HG03460 (cell line): ENCODE measurements around the gene GBGT1.

Experiments used
- ATAC-seq: cut with Tn5 transposase; IDR thresholded peaks from one replicate; pipeline ENCODE4 v1.9.1; 2021; ENCODE audit not compliant: unreplicated experiment

GBGT1 gene

DNA sequence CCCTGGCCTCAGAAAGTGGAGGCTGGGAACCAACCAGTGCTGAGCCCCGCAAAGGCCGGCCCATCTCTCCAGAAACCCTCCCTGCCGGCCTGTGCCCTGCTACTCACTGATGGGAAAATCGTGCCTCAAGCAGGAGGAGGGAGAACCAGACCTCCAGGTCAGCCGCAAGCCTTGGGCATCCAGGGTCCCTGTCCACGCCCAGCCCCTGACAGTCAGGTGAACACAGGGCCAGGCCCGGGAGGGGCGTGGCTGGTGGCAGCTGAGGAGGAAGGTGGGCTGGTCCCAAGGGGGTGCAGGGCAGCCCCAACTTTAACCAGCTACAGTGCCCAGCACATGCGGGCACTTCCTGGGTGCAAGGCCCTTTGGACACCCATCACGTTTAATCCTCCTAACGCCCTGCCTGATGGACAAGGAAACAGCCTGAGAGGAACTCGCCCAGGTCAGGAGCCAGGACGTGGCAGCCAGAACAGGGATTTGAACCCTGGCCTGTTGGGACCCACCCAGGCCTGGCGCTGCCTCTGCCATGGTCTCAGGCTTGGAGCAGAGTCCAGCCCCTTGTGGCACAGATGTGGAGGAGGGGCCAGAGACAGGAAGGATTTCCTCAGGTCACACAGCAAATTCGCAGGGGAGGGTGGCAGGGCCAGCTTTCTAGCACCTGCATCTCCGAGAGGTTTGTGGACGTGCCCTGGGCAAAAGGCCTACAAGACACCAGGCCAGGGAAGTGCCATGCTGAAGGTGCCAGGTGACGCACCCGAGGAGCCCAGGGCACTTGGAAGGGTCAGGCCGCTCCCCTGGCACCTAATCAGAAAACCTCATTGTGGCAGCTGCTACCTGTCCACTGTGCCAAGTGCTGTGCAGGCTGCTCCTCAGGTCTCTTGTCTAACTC, 47.1 kb downstream of the GBGT1 start:
- ATAC-seq, result no peak

GRCh38 chr9:133115604-133116345, 47.9 kb downstream of the GBGT1 start:
- peak; percentile 48 for ATAC-seq

DNA sequence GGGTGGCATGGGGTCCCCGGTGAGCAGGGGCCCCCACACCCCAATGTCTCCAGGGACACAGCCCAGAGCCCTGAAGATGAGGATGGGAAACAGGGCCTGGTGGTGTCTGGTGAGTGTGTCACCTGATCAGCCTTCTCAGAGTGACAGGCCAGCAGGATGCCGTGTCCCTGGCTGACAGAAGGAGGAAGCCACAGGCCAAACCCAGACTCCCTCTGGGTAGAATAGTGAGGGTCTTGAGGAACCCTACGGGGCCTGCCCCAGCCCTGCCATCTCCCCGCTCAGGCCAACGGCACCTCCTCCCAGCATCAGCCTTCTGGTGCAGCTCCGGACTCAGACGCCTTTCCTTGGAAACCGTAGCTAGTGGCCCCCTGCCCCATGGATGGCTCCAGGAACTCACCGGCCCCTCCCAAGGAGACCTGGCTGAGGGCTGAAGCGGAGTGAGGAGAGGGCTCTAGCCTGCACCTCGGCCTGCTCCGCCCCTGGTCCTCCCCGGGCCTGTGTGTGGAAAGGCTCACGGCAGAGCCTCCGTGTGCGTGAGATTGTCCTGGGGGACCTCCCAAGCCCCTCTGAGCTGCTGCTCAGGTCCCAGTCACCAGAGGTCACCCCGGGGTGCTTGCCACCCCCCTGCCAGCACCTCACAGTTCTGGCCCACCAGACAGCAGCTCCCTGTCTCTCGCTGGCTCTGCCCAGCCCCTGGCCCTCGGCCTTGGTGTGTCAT, 48.7 kb downstream of the GBGT1 start:
- peak; percentile 28 for ATAC-seq

- ATAC-seq, result peak; percentile 32
Observed at GRCh38 chr9:133113949-133114885, 49.5 kb downstream of the GBGT1 start.

- ATAC-seq, result no peak
Observed at GRCh38 chr9:133113163-133113948, 50.4 kb downstream of the GBGT1 start.

DNA sequence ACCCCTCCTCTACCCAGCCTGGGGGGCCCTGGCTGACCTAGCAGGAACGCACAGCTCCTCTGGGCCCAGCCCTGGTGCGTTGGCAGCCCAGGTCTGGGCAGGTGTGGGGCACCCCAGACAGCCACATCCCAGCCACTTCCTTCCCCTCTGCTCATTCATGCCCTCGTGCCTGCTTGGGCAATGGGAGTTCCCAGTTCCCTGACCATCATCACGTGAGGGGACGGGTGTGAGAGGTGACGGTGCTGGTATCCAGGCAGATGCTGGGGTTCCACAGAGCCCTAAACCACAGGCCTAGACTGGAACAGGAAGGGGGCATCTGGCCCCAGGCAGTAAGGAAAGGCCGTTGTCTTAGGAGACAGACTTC, 51.1 kb downstream of the GBGT1 start:
- ATAC-seq, result no peak

DNA sequence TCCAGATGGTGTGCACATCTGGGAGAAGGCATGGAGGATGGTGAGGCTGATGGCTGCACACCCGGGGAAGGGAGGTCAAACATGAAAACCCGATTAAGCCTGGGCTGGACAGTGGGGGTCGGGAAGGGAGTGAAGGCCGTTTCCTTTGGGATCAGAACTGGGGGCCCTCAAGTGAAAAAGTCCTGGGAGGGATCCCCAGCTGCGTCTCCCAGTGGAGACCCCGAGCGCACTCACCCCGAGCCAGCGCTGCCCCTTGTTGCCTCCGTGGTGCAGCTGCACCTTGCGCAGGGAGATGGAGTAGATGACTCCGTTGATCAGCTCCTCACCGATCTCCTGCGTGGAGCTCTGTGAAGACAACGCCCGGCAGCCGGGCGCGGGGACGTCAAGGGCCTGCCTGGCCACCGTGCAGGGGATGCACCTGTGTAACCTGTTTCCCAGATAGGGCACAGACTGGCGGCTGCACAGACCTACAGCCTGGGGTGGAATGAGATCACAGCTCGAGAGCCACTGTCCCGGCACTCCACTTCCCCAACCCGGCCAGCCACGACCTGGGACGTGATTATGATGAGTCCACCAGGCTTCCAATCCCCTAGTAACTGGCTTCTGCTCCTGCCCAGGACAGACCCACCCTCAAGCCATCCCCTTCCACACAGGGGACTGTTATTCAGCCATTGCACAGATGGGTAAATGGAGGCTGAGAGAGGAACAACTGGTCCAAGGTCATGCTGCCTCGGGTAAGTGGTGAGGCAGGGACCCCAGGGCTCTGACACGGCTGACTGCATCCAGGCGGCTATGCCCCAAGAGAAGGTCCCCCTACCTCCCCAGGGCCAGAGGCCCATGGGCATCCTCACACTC, 51.7 kb downstream of the GBGT1 start:
- no peak for ATAC-seq

DNA sequence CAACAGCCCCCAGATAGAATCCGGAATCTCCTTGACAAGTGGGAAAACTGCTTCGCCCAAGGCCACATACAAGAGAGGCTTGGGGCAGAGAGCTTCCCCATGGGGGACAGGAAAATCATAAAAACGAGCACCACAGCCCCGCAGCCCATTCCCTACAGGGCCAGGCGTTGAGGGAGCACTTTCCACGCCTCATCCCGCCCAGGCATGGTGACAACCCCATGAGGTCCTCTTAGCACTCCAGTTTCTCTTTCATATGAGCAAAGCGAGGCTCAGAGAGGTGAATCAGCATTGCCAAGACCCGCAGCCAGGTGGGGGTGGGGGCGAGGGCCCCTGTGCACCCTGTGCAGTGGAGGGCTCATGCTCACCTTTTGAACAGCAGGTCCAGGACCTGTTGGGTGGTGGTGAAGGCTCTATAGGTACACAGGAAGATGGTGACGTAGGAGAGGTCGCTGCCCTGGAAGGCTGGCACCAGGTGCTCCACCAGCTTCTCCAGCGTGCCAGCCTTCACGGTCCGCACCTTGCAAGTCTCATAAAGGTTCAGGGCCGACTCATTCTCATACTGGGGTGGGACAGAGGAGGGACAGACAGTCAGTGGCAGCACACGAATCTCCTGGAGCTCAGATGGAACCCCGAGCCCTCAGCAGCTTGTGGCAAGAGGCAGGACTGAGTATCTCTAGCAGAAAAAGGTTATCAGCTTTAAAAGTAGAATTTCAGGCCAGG, 53.6 kb downstream of the GBGT1 start:
- no peak for ATAC-seq

GRCh38 chr9:133108794-133109641, 54.7 kb downstream of the GBGT1 start:
- ATAC-seq, result no peak

DNA sequence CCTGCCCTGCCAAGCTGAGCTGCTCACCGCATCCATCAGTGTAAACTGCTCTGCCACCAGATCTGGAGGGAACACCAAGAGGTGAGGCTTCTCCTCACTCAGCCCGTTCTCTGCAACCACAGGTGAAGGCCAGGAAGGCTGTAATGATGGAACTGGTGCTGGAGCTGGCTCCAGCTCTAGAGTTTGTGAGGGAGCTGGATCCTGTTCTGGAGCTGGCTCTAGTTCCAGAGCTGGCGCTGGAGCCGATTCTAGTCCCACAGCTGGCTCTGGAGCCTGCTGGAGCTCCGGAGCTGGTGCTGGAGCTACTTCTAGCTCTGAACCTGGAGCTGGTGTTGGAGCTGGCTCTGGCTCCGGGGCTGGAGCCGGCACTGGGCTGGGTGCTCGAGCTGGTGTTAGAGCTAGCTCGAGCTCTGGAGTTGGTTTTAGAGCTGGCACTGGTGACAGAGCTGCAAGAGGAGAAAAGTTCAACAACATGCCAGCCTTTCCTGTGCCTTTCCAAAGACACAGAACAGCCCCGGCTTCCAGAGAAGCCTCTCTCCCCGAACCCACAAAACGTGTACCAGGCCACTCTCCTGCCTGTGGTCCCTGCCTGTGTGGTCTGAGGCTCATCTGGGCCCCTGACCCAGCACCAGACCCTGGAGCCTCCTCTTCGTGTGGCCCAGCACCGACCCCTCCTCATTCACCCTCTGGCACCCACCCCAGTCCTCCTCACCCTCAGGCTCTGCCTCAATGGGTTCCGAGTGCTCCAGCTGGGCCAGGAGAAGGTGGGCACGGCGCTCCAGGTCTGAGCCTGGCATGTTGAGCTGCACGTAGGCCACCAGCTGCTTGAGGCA, 55.5 kb downstream of the GBGT1 start:
- ATAC-seq, result no peak

GRCh38 chr9:133107245-133107722, 56.4 kb downstream of the GBGT1 start:
- ATAC-seq, result no peak

DNA sequence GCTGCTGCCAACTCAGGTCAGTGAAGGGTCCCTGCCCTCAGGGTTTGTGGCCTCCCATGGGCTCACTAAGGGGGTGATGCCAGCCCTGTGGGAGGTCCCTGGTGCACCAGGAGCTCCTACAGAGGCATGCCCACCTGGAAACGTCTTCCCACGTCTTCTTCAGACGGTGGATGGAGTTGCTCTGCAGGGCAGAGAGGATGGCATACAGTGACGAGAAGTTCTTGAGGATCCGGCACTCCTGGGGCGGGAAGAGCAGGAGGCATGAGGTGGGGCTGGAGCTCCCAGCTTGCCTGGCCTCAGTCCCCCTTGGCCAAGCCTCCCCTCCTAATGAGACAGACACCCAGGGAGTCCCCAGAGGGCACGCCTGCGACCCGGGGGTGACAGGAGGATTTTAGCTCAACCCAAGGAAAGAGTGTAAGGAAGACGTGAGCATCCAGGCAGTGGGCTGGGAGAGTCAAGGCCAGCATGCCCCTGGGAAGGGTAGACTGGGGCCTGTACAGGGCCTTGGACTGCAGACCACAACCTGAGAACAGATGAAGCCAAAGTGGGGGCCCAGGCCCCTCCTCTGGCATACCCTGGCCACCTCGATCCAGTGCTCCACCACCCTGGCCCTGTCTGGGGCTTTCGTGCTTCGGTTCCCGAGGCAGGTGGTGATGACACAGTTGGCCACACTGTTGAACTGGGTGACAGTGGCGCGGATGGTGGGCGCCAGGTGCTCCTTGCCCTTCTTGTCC, 57.0 kb downstream of the GBGT1 start:
- no peak for ATAC-seq

DNA sequence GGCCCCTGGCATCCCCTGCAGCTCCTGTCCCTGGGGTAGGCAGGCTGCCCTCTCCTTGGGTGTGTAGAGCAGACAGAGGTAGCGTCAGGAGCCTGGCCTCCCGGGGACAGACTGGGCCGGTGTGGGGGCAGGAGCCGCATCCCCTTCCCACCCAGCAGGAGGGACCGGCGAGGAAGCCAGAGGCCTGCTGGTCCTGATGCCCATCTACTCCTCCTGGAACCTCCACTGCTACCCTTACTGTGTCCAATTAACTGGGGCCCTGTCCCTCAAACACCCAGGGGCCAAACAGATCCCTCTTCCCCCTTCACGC, 58.3 kb downstream of the GBGT1 start:
- no peak for ATAC-seq

DNA sequence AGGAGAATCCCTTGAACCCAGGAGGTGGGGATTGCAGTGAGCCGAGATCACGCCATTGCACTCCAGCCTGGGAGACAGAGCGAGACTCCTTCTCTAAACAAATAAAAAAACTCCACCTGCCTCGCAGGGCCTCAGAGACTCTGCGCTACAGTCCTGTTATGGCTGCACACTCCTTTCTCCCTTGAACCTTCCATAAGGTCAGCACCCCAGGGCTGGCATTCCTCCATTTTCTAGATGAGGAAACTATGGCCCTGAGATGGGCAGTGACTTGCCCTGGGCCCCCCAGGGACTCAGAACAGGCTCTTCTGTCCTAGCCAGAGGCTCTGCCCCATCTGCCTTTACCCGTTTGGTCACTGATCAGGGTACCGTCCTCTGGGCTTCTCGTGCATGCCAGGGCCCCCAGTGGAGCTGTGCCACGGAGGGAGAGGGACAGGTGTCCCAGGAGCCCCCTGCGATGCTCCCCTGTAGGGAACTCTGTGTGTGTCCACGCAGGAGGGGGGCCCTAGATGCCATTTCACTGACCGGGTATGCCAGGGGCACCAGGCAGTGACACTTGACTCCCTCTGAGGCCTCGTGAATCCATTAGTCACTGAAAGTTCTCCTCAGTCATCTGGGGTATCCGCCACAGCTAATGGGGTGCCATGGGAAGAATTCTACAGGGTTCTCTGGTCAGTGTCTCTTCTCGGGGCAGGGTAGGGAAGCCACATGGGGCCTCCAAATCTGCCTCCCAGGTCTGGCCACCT, 58.8 kb downstream of the GBGT1 start:
- no peak for ATAC-seq

- ATAC-seq, result no peak
Observed at GRCh38 chr9:133103987-133104505, 59.7 kb downstream of the GBGT1 start.
